Activated CD4-positive, CD25-positive, alpha-beta regulatory T cell (primary cell): Measurements from ENCODE around the gene TEX54.
"Not testable (repeated sequence)": the region's sequence is repeated elsewhere in the genome, so short reads cannot be mapped to it uniquely, and the experiment has no call there.

ENCODE experiments used
- DNase-seq, 4 experiments: peaks; one replicate each; lab custom pipeline; 2025; lab: John Stamatoyannopoulos, UW

Gene TEX54

GRCh38 chr11:62832336-62833234 is at the start of gene TEX54:
Gene TEX54, minus strand, starts transcription at chr11:62832841.
- no peak for DNase-seq

GRCh38 chr11:62882431-62882749 is 49.7 kb upstream of the TEX54 start:
- no peak for DNase-seq

DNA sequence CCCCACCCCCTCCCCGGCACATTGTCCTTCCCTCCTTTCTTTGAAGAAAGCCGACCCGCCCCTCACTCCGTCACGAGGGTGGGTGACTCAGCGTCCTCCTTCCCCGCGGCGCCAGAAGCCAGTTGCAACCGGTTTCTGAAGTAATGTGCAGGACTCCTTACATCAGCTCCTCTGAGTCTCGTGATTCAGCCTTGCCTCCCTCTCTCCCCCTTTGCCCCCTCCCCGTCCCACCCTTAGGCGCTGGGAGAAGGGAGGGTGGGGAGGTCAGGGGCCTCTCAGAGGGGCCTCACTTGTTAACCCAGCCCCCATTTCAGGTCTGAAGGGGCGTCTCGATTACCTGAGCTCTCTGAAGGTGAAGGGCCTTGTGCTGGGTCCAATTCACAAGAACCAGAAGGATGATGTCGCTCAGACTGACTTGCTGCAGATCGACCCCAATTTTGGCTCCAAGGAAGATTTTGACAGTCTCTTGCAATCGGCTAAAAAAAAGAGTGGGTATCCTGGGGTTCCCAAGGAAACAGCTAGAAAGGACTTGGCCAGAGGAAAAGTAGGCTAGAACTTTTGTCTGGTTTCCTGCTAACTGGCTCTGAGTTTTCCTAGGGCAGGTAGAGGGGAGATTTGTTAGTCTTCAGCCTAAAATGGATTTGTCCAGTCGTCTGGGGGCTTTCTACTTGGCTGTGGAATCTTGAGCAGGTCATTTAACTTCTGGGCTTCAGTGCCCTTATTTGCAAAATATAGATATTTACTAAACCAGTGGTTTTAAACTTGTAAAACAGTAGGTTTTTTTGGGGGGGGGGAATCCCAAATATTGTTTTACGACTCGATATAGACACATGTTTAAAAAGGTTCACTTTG is 49.2 kb upstream of the TEX54 start:
- peak; percentile 85 to 90 (median 88) for DNase-seq

- peak; percentile 82 to 90 (median 86) for DNase-seq
These were observed 48.4 kb upstream of the TEX54 start, which contains the start of gene SLC3A2 for GRCh38 chr11:62880803-62881578. Gene SLC3A2, plus strand, starts transcription at chr11:62880896. Its CDS starts 128 bp downstream, at chr11:62881024.

- no peak for DNase-seq
These were observed 47.7 kb upstream of the TEX54 start for GRCh38 chr11:62880231-62880802.

- DNase-seq = no peak
These were observed 46.8 kb upstream of the TEX54 start for GRCh38 chr11:62879235-62879978.

DNA sequence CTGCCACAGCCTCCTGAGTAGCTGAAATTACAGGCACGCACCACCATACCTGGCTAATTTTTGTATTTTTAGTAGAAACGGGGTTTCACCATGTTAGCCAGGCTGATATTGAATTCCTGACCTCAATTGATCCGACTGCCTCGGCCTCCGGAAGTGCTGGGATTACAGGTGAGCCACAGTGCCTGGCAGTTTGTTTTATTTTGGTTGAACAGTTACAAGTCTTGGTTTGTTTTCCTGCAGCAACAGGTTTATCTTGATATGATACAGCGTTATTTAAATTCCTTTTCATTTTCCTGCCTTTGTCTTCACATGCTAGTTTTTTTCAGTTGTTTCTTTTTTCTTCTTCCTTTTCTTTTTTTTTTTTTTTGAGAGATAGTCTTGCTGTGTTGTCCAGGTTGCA is 44.1 kb upstream of the TEX54 start:
- DNase-seq = no peak

- DNase-seq = no peak
These were observed 43.2 kb upstream of the TEX54 start for GRCh38 chr11:62875698-62876478.

DNA sequence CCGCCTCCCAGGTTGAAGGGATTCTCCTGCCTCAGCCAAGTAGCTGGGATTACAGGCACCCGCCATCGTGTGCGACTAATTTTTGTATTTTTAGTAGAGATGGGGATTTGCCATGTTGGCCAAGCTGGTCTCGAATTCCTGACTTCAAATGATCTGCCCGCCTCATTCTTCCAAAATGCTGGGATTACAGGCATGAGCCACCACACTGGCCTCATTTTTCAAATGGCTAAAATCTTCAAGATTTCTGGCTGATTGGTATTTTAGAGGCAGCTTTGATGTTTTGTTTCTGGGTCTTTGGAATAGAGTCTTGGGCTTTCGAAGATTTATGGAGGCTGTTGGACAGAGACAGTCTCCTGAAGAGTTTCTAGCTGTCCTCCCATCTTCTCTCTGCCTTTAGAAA is 42.2 kb upstream of the TEX54 start:
- no peak for DNase-seq

- DNase-seq = no peak
These were observed 33.0 kb upstream of the TEX54 start for GRCh38 chr11:62865635-62866034.

DNA sequence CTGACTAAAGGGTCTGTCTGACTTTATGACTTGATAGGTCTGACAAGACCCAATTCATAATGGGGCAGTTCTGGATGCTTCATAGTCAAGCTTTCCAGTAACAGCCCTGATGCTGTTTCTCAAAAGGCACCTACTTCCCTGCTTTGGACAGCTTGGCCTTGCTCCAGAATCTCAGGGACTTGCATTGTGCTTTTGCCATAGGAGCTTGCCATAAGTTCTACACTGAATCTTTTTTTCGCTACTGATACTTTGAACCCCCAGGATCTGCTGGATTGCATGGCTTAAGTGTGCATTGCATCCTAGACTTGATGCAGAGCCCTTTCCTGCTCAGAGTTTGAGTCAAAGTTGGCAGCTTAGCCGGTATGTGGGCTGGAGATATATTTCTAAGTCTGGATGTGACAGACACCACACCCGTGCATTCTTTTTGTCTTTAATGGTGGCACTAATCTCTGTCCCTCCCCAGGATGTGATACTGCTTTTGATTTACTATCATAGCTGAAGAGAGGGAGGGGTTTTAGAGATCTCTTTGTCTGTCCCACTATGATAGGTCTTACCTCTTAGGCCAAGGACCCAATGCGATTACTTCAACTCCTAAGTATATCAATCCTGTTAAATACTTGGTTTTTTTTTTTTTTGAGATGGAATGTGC is 31.2 kb upstream of the TEX54 start:
- no peak for DNase-seq

GRCh38 chr11:62861564-62862192 is 29.0 kb upstream of the TEX54 start:
- not testable (repeated sequence) for DNase-seq

DNA sequence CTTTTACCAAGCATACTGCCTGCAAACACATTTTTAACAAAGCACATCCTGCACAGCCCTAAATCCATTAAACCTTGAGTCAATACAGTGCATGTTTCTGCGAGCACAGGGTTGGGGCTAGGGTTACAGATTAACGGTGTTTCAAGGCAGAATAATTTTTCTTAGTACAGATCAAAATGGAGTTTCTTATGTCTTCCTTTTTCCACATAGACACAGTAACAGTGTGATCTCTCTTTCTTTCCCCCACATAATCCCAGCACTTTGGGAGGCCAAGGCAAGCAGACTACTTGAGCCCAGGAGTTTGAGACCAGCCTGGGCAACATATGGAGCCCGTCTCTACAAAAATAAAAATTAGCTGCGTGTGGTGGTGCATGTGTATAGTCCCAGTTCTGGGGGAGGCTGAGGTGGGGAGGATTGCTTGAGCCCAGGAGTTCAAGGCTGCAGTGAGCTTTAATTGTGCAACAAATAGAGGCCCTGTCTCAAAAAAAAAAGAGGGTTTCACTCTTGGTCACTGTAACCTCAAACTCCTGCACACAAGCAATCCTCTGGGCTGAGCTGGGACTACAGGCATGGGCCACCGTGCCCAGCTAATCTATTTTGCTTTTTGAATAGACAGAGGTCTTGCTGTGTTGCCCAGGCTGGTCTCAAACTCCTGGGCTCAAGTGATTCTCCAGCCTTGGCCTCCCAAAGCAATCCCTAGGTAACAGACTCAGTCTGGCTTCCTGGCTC is 28.4 kb upstream of the TEX54 start:
- DNase-seq = no peak

DNA sequence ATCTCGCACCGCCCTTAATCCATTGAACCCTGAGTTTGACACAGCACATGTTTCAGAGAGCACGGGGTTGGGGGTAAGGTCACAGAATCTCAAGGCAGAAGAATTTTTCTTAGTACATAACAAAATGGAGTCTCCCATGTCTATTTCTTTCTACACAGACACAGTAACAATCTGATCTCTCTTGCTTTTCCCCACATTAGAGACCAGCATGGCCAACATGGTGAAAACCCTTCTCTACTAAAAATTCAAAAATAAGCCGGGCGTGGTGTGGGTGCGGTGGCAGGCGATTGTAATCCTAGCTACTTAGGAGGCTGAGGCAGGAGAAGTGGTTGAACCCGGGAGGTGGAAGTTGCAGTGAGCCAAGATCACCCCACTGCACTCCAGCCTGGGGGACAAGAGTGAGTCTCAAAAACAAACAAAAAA is 26.7 kb upstream of the TEX54 start:
- not testable (repeated sequence) for DNase-seq

DNA sequence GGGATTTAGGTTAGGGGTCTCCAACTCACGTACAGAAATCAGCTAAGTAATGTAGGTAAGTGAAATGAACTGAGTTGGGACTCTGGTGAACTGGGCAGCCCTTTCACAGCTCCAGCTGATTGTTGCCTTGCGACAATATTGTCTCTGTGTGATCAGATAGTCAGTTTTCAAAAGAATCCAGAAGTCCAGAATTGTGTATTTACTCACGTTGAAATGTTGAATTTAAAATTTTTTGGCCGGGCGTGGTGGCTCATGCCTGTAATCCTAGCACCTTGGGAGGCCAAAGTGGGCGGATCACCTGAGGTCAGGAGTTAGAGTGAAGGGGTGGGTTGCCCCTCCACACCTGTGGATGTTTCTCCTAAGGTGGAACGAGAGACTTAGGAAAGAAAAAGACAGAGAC is 25.6 kb upstream of the TEX54 start:
- DNase-seq = no peak

GRCh38 chr11:62857541-62857982 is 24.9 kb upstream of the TEX54 start:
- DNase-seq = no peak

- no peak for DNase-seq
These were observed 23.8 kb upstream of the TEX54 start for GRCh38 chr11:62856333-62856895.
